Hindlimb muscle (tissue), 1 donor: ENCODE data around the gene OR6C2. TPM values are rescaled to one million over a fixed set of nuclear protein-coding genes. Genes with fewer than 3 reads are reported as not detected.
"Not testable (repeated sequence)": the region's sequence is repeated elsewhere in the genome, so short reads cannot be mapped to it uniquely, and the experiment has no call there.

Source experiments
- DNase-seq: peaks from one replicate; pipeline ENCODE4 v3.0.0-alpha.2; 2013
- polyA plus RNA-seq: library from polyadenylated mRNA; unstranded; fragments of 120-200 nt; gene quantifications from one replicate; pipeline ENCODE4 v1.2.1, GENCODE V29; 2013; ENCODE audit not compliant: insufficient read length

The OR6C2 gene
- not detected for polyA plus RNA-seq

DNA sequence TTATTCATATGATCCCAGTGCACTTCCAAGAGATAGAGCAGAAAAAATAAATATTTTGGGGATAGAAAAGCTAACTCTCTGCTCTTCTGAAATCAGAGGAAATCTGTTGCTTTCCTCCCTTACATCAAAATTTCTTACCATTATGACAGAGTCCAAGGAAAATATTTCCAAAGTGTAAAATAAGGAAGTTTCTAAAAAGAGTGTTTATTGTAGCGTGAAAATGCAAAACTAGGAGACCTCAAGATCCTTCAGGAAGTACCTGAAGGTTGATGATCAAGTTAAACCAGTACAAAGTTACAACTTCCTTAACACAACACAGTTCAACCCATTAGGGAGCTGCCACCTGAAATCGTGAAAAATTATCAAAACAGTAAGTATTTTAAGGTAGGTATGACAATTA, at the start of gene OR6C2:
OR6C2 (plus strand) TSS at position 301 of the 400 bp plus-strand sequence. CDS start 8,138 bp downstream, outside the sequence.
- DNase-seq, result no peak

DNA sequence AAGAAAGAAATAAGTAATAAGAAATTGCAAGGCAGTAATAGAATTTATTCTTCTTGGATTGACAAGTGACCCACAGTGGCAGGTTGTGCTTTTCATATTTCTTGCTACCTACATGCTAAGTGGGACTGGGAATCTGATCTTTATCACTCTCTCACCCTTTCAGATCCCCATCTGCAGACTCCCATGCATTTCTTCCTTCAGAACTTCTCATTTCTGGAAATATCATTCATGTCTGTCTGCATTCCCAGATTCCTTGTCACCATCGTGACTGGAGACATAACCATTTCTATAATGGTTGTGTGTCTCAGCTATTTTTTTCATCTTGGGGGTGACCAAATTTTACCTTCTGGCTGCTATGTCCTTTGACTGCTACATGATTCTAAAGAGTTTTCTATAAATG, 47.5 kb upstream of the OR6C2 start:
- no peak for DNase-seq

DNA sequence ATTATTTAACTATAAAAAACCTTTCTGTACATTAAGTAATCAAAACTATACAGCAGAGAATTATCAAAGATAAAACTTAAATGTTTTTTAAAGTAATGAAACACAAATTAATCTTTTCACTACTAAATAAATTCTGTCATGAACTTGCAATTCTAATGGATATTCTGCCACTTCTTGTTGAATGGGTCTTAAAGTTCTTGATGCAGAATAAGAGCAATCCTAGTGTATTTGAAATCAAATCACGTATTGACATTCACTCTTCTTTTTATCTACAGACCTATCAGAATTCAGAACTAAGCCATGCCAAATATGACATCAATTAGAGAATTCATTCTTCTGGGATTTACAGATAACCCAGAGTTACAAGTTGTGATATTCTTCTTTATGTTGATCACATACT, 43.6 kb upstream of the OR6C2 start, which contains the start of gene OR6C65:
OR6C65 (plus strand) TSS at position 301 of the 400 bp plus-strand sequence; CDS start at position 301, 0 bp downstream.
- no peak for DNase-seq

GRCh38 chr12:55407866-55408265, 36.0 kb upstream of the OR6C2 start:
- no peak for DNase-seq

- DNase-seq, result not testable (repeated sequence)
These were observed 34.7 kb upstream of the OR6C2 start for GRCh38 chr12:55409133-55409532.

DNA sequence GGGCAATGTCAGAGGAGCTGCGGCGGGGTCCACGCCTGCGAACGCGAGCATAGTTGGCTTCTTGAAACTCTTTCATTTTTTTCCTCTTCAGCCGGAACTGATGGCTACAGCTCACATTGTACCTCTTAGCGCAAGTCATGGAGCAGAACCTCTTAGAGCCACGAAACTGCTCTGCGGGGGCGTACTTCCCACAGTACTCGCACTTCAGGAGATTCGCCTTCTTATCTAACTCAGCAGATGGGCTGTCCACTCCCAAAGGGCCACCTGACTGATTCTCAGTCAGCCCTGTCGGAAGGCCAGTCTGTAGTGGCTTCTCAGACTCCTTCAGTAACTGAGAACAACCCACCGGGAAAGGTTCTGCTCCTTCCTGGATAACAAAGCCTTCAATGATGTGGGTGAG, 31.7 kb upstream of the OR6C2 start:
- DNase-seq, result not testable (repeated sequence)

- DNase-seq, result not testable (repeated sequence)
These were observed 30.1 kb upstream of the OR6C2 start for GRCh38 chr12:55413498-55414388.

DNA sequence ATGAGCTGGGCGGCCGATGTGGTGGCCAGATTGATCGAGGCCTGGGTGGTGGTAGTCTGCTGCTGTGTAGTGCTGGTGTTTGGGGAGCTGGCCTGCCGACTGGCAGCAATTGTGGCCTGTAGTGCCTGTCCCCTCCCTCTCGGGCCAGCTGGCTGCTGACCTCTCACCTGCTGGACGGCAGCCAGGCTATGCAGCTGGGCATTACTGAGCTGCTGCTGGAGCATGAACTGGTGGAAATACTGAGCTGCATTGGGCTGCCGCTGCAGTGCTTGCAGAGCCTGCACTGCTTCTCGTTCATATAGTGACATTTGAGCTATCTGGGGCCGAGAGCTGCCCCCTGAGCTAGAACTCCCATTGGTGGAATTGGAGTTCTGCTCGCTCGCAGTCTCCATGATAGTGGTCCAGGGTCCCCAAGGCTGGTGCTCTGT, 29.5 kb upstream of the OR6C2 start:
- not testable (repeated sequence) for DNase-seq

DNA sequence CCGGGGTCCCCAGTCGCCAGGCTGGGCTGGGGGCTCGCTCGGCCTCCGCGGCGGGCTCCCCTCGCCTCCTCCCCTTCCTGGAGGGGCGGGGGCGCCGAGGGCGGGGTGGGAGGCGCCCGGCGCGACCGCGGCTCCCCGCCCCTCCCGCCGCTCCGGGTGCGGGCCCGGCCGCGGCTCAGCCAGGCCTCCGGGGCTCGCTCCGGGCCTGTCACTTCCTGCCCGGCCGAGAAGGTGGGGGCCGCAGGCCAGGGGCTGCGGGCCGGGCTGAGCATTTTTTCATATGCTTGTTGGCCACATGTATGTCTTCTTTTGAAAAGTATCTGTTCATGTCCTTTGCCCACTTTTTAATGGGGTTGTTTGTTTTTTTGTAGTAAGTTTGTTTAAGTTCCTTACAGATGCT, 29.0 kb upstream of the OR6C2 start:
- DNase-seq, result not testable (repeated sequence)

DNA sequence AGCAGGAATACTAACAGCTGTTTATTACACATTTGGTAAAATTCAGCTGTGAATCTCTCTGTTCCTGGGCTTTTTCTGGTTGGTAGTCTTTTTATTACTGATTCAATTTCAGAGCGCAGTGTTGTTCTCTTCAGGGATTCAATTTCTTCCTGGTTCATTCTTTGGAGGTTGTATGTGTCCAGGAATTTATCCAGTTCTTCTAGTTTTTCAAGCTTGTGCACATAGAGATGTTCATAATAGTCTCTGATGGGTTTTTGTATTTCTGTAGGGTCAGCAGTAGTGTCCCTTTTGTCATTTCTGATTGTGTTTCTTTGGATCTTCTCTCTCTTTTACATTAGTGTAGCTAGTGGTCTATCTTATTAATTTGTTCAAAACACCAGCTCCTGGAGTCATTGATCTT, 26.9 kb upstream of the OR6C2 start:
- DNase-seq, result no peak

- no peak for DNase-seq
These were observed 23.4 kb upstream of the OR6C2 start for GRCh38 chr12:55420307-55420962.

GRCh38 chr12:55425954-55426353, 17.9 kb upstream of the OR6C2 start, which contains the start of gene OR6C76:
Gene OR6C76, plus strand, starts transcription at chr12:55426254. Its CDS starts 0 bp downstream, at chr12:55426254.
- no peak for DNase-seq

DNA sequence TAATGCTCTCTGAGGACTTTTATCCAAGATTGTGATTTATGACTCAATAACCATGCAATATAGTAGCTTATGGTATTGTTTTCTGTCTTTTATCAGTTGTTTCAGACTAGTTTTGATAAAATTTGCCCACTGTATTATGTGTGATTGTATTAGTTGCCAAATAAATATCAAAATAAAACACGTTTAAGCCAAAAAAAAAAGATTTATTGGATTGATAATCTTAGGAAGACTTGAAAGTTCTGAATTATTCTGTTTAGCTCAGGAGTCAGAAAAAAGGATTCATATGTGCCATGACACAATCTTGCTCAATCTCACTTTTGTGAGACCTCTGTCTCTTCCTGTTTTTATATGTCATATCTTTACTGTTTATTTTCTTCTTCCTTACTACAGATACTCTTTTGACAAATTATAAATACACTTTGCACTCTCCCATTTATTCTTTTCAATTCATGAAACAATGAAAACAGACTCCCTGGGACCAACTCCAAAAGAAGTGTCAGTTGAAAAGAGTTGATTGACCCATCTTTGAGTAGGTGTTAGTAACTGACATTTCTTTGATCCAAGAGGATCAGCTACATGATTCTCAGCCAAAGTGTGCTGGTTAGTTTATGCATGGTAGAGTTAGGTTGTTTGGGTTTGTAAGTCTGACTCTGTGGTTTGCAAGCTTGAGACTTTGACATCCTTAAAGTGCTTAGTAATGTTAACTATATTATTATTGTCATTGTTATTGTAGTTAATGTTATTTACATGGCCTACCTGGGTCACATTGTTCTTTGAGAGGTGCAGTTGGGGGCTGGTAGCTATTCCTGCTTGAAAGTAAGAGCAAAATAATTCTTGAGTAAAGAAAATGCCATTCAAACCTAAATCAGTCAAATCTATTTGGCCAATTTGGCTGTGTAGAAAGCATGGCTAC, 15.3 kb upstream of the OR6C2 start:
- no peak for DNase-seq

- not testable (repeated sequence) for DNase-seq
These were observed 2.6 kb upstream of the OR6C2 start for GRCh38 chr12:55441233-55441632.

DNA sequence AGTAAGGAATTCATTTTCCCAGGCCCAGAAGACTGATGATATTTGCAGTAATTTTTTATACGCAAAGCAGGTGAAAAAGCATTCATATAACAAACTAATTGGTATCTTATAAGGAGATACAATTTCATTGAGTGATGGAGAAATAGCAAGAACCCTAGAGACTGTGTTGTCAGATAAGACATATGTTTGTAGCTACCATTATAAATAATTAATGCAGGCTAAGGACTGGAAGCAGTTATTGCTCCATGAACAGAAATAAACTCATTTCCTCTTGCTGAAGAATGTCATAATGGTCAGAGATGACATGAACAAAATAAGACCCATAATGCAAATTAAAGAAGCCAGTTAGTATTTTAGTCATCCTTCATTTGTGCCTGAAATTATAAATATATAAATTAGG, 1.5 kb downstream of the OR6C2 start:
- DNase-seq, result no peak

GRCh38 chr12:55446326-55446725, 2.5 kb downstream of the OR6C2 start:
- DNase-seq, result no peak

DNA sequence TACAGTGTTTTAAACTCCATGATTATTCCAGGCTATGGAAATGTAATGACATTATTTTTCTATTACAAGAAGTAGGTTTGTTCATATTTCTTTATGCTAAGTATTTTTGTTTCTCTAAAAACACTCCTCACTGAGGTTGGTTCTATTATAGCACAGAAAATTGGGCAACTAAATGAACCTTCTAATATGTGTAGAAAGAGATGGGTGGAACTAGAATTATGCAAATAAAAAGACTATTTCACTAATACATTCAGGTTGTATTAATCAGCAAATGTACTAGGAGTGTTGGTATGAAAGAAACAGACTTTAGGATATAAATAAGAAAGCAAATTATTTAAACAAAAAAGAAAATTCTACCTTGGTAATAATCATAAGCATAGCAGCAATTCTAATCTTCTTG, 4.9 kb downstream of the OR6C2 start:
- no peak for DNase-seq

- not testable (repeated sequence) for DNase-seq
These were observed 21.1 kb downstream of the OR6C2 start for GRCh38 chr12:55464926-55465325.

GRCh38 chr12:55467836-55468235, 24.0 kb downstream of the OR6C2 start:
- no peak for DNase-seq

GRCh38 chr12:55469291-55469690, 25.4 kb downstream of the OR6C2 start:
- no peak for DNase-seq

DNA sequence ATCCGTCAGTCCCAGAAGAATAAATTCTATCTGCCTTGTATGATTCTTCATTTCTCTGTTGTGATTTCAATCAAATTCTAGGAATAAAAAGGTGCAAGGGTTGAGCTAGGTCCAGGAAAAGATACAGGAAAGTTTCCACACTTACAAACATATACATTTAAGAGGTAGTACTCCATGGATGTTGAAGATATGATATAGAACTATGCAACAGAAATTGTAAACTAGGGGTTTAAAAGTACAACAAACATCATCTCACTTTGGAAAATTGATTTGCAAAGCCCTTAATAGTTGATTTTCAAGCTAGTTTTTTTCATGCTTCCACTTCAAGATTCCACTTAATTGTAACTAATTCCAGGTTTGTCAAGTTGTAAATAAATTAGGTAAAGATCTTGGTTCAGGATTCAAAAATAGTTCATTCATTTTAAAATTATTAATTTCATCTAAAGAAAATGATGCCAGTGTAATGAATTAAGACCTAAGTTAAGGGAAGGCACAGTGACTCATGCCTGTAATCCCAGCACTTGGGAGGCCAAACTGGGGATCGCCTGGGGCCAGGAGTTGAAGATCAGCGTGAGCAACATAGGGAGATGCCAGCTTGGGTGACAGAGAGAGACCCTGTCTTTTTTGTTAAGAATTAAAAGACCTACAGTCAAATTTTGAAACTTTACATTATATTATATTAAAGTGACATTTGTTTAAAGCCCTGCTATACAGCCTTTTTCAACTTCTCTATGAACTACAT, 26.4 kb downstream of the OR6C2 start, which contains the start of gene OR6C70:
OR6C70 (minus strand) TSS at position 51 of the 742 bp plus-strand sequence; CDS start at position 51, 0 bp downstream.
- DNase-seq, result no peak
